Measurements from ENCODE around the gene INSYN1. TPM values are rescaled to one million over a fixed set of nuclear protein-coding genes. Genes with fewer than 3 reads are reported as not detected.

Gene INSYN1
- total and polyA plus RNA-seq, 4 donors = 0.86 to 5.6 (median 4.0) TPM

DNA sequence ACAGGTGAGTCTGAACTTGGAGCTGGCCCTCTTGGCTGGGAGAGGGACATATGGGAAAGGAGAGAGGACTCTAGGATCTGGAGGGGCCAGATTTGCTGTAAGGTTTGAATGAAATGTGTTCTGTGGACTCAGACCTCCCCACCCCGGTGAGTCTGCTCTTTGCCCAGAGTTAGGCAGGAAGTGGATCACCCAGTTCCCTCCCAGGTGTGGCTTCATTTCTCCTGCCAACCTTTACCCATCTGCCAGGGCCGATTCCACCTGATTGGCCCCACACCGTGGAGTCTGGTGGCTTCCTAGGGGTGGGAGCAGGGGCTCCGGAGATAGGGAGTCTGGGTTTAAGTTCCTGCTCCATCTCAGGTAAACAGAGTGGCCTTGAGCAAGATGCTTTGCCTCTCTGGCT lies 43.5 kb downstream of the INSYN1 start:
- DNase-seq (no peak), ATAC-seq (ENCODE audit: insufficient read depth, low FRiP score) (no peak)
- H3K4me3 ChIP-seq = no peak overlapping the region
- H3K27me3 ChIP-seq (ENCODE audit: control insufficient read depth in 3 of 3, insufficient read depth in 3 of 3, low read length in 2 of 3) = no peaks in the 10 kb centered on the region
- no peak overlapping the region for H3K27ac ChIP-seq (ENCODE audit: low read depth in 1 of 2, low read length in 1 of 2)
- TF ChIP-seq, protein P1, sequence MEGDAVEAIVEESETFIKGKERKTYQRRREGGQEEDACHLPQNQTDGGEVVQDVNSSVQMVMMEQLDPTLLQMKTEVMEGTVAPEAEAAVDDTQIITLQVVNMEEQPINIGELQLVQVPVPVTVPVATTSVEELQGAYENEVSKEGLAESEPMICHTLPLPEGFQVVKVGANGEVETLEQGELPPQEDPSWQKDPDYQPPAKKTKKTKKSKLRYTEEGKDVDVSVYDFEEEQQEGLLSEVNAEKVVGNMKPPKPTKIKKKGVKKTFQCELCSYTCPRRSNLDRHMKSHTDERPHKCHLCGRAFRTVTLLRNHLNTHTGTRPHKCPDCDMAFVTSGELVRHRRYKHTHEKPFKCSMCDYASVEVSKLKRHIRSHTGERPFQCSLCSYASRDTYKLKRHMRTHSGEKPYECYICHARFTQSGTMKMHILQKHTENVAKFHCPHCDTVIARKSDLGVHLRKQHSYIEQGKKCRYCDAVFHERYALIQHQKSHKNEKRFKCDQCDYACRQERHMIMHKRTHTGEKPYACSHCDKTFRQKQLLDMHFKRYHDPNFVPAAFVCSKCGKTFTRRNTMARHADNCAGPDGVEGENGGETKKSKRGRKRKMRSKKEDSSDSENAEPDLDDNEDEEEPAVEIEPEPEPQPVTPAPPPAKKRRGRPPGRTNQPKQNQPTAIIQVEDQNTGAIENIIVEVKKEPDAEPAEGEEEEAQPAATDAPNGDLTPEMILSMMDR (IDR thresholded peaks at IDR 0.05; ENCODE audit: control extremely low read depth, extremely low read depth) = no peak
- H3K4me1 ChIP-seq (ENCODE audit: control insufficient read depth in 5 of 5, insufficient read depth in 5 of 5, low read length in 5 of 5) = peaks cover 0 to 7% (median 0%) of the 10 kb centered on the region in 5 donors
- peaks cover 0 to 44% (median 28%) of the 10 kb centered on the region in 4 donors for H3K36me3 ChIP-seq (ENCODE audit: control insufficient read depth in 4 of 4, insufficient read depth in 4 of 4, low read length in 4 of 4)
- WGBS, 2 donors = 81 to 84% methylated on average over 4 of the region's 4 CpGs
- no peaks in the 10 kb centered on the region for H3K9me3 ChIP-seq (ENCODE audit: control insufficient read depth in 4 of 4, insufficient read depth in 3 of 4, low read length in 3 of 4)
- H3K9ac ChIP-seq (ENCODE audit: insufficient read depth in 1 of 2, low read length in 2 of 2) = no peak overlapping the region

DNA sequence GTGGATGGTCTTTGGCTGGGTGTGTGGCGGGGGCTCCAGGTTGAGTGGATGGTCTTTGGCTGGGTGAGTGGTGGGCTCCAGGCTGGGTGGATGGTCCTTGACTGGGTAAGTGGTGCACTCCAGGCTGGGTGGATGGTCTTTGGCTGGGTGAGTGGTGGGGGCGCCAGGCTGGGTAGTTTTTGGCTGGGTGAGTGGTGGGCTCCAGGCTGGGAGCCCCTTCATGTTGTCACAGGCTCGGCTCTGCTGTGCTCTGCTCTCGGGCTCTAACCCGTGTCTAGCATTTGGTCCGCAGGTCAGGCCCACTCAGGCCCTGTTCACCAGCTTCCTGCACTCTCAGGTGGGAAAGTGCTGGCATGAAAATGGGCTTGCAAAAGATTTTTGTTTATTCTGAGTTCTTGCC lies 43.9 kb downstream of the INSYN1 start:
- ATAC-seq (ENCODE audit: insufficient read depth, low FRiP score) = no peak
- TF ChIP-seq, protein P1 (IDR thresholded peaks at IDR 0.05; ENCODE audit: control extremely low read depth, extremely low read depth) = no peak
- 91 to 98% methylated on average over 6 of the region's 6 CpGs for WGBS, 2 donors
- no peaks in the 10 kb centered on the region for H3K9me3 ChIP-seq (ENCODE audit: control insufficient read depth in 4 of 4, insufficient read depth in 3 of 4, low read length in 3 of 4)
- no peak overlapping the region for H3K4me3 ChIP-seq
- H3K27ac ChIP-seq (ENCODE audit: low read depth in 1 of 2, low read length in 1 of 2) = no peak overlapping the region
- H3K9ac ChIP-seq (ENCODE audit: insufficient read depth in 1 of 2, low read length in 2 of 2) = no peak overlapping the region
- DNase-seq = no peak
- H3K4me1 ChIP-seq (ENCODE audit: control insufficient read depth in 5 of 5, insufficient read depth in 5 of 5, low read length in 5 of 5) = peaks cover 0 to 7% (median 0%) of the 10 kb centered on the region in 5 donors
- no peaks in the 10 kb centered on the region for H3K27me3 ChIP-seq (ENCODE audit: control insufficient read depth in 3 of 3, insufficient read depth in 3 of 3, low read length in 2 of 3)
- peaks cover 0 to 48% (median 30%) of the 10 kb centered on the region in 4 donors for H3K36me3 ChIP-seq (ENCODE audit: control insufficient read depth in 4 of 4, insufficient read depth in 4 of 4, low read length in 4 of 4)

DNA sequence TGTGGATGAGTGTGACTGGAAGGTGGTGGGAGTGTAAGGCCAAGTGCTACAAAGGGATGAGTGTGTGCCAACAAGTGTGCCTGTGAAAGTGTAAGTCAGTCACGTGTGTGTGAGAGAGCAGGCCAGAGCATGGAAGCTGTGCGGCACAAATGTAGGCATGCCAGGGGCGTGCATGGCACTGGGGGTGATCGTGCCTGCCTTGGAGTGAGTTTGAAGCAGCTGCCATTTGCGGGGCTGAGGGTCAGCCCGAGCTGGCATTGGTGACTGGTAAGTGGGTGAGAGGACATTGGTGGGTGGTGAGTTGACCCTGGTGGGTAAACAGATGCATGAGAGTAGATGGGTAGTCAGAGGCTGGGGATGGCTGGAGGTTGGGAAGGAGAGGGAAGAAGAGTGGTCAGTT lies 44.5 kb downstream of the INSYN1 start:
- no peak for DNase-seq
- WGBS, 2 donors = 93 to 98% methylated on average over 6 of the region's 6 CpGs

More for the DNA sequence above, 44.5 kb downstream of the INSYN1 start:
- ATAC-seq (ENCODE audit: insufficient read depth, low FRiP score) = no peak
- no peaks in the 10 kb centered on the region for H3K27me3 ChIP-seq (ENCODE audit: control insufficient read depth in 3 of 3, insufficient read depth in 3 of 3, low read length in 2 of 3)
- H3K4me1 ChIP-seq (ENCODE audit: control insufficient read depth in 5 of 5, insufficient read depth in 5 of 5, low read length in 5 of 5) = peaks cover 0 to 7% (median 0%) of the 10 kb centered on the region in 5 donors
- H3K9ac ChIP-seq (ENCODE audit: insufficient read depth in 1 of 2, low read length in 2 of 2) = no peak overlapping the region
- TF ChIP-seq, protein P1 (IDR thresholded peaks at IDR 0.05; ENCODE audit: control extremely low read depth, extremely low read depth) = no peak
- no peak overlapping the region for H3K27ac ChIP-seq (ENCODE audit: low read depth in 1 of 2, low read length in 1 of 2)
- no peaks in the 10 kb centered on the region for H3K9me3 ChIP-seq (ENCODE audit: control insufficient read depth in 4 of 4, insufficient read depth in 3 of 4, low read length in 3 of 4)
- H3K4me3 ChIP-seq = no peak overlapping the region
- peaks cover 0 to 53% (median 30%) of the 10 kb centered on the region in 4 donors for H3K36me3 ChIP-seq (ENCODE audit: control insufficient read depth in 4 of 4, insufficient read depth in 4 of 4, low read length in 4 of 4)
